Activated T-helper 17 cell treated with anti-CD3 and anti-CD28 coated beads, Interleukin-2, amount 50 U/mL, for 72 hours (primary cell): ENCODE results near the gene SAXO2. TPM values are rescaled to one million over a fixed set of nuclear protein-coding genes. Genes with fewer than 3 reads are reported as not detected.
"Not testable (repeated sequence)": the region's sequence is repeated elsewhere in the genome, so short reads cannot be mapped to it uniquely, and the experiment has no call there.

ENCODE experiments used
- ATAC-seq: fragments of 150-1000 bp; cut with Tn5 transposase; replicated peaks from 2 replicates; pipeline ENCODE4 v1.10.0; 2021; ENCODE audit warnings: mild to moderate bottlenecking, moderate library complexity
- H3K27ac Mint-ChIP-seq: one replicate; pipeline ENCODE4 v1.8.0; 2022; ENCODE audit warnings: mixed read lengths
- H3K27me3 Mint-ChIP-seq: one replicate; pipeline ENCODE4 v1.8.0; 2022; ENCODE audit warnings: mixed read lengths
- H3K36me3 Mint-ChIP-seq: one replicate; pipeline ENCODE4 v1.8.0; 2022; ENCODE audit warnings: low read depth, mild to moderate bottlenecking, mixed read lengths
- H3K4me1 Mint-ChIP-seq: one replicate; pipeline ENCODE4 v1.8.0; 2022; ENCODE audit warnings: mixed read lengths
- H3K4me3 Mint-ChIP-seq: one replicate; pipeline ENCODE4 v1.8.0; 2022; ENCODE audit warnings: mild to moderate bottlenecking, mixed read lengths
- H3K9me3 Mint-ChIP-seq: one replicate; pipeline ENCODE4 v1.8.0; 2022; ENCODE audit warnings: mixed read lengths
- total RNA-seq, 2 donors: library from RNA; stranded (reverse); gene quantifications; one replicate each; pipeline ENCODE4 v1.2.3, GENCODE V29; 2022

Gene SAXO2
- total RNA-seq, 2 donors from 2014 or later = not detected

GRCh38 chr15:82300326-82300725 is 37.7 kb downstream of the SAXO2 start:
- ATAC-seq, H3K4me1 Mint-ChIP-seq, H3K9me3 Mint-ChIP-seq, H3K27me3 Mint-ChIP-seq, H3K36me3 Mint-ChIP-seq, H3K27ac Mint-ChIP-seq, H3K4me3 Mint-ChIP-seq: not testable (repeated sequence)

- H3K4me1 Mint-ChIP-seq = no peaks in the 10 kb centered on the region
- ATAC-seq = no peak
Measured at GRCh38 chr15:82300883-82301282, 38.3 kb downstream of the SAXO2 start.

GRCh38 chr15:82301296-82302016 is 38.8 kb downstream of the SAXO2 start:
- no peak overlapping the region for H3K4me3 Mint-ChIP-seq
- no peaks in the 10 kb centered on the region for H3K27me3 Mint-ChIP-seq
- no peak overlapping the region for H3K27ac Mint-ChIP-seq
- ATAC-seq = no peak
- H3K9me3 Mint-ChIP-seq = no peaks in the 10 kb centered on the region
- H3K36me3 Mint-ChIP-seq = no peaks in the 10 kb centered on the region
- H3K4me1 Mint-ChIP-seq = no peaks in the 10 kb centered on the region

More at GRCh38 chr15:82300883-82301282, 38.3 kb downstream of the SAXO2 start:
- H3K4me3 Mint-ChIP-seq = no peak overlapping the region
- no peaks in the 10 kb centered on the region for H3K9me3 Mint-ChIP-seq
- no peaks in the 10 kb centered on the region for H3K36me3 Mint-ChIP-seq
- no peaks in the 10 kb centered on the region for H3K27me3 Mint-ChIP-seq
- H3K27ac Mint-ChIP-seq = no peak overlapping the region

- H3K27me3 Mint-ChIP-seq = no peaks in the 10 kb centered on the region
- H3K4me3 Mint-ChIP-seq = no peak overlapping the region
- ATAC-seq = no peak
- no peaks in the 10 kb centered on the region for H3K36me3 Mint-ChIP-seq
- H3K9me3 Mint-ChIP-seq = no peaks in the 10 kb centered on the region
- H3K27ac Mint-ChIP-seq = no peak overlapping the region
- H3K4me1 Mint-ChIP-seq = no peaks in the 10 kb centered on the region
Measured at GRCh38 chr15:82303956-82304777, 41.5 kb downstream of the SAXO2 start.

GRCh38 chr15:82304778-82305090 is 42.1 kb downstream of the SAXO2 start:
- no peaks in the 10 kb centered on the region for H3K27me3 Mint-ChIP-seq
- H3K9me3 Mint-ChIP-seq = no peaks in the 10 kb centered on the region
- H3K36me3 Mint-ChIP-seq = no peaks in the 10 kb centered on the region
- H3K4me1 Mint-ChIP-seq = no peaks in the 10 kb centered on the region
- H3K27ac Mint-ChIP-seq = no peak overlapping the region
- ATAC-seq = no peak
- no peak overlapping the region for H3K4me3 Mint-ChIP-seq

- Mint-ChIP-seq H3K36me3 (no peaks in the 10 kb centered on the region), H3K27me3 (no peaks in the 10 kb centered on the region), H3K27ac (no peak overlapping the region), H3K4me3 (no peak overlapping the region), H3K4me1 (no peaks in the 10 kb centered on the region), H3K9me3 (no peaks in the 10 kb centered on the region)
- no peak for ATAC-seq
Measured at GRCh38 chr15:82305621-82306048, 43.0 kb downstream of the SAXO2 start.

GRCh38 chr15:82306791-82307713 is 44.4 kb downstream of the SAXO2 start:
- no peak for ATAC-seq
- H3K27ac Mint-ChIP-seq = no peak overlapping the region
- no peaks in the 10 kb centered on the region for H3K27me3 Mint-ChIP-seq
- H3K36me3 Mint-ChIP-seq = no peaks in the 10 kb centered on the region
- H3K4me1 Mint-ChIP-seq = no peaks in the 10 kb centered on the region
- no peak overlapping the region for H3K4me3 Mint-ChIP-seq
- H3K9me3 Mint-ChIP-seq = peaks cover 3% of the 10 kb centered on the region

- Mint-ChIP-seq H3K36me3 (no peaks in the 10 kb centered on the region), H3K27ac (no peak overlapping the region), H3K27me3 (no peaks in the 10 kb centered on the region), H3K9me3 (peaks cover 3% of the 10 kb centered on the region), H3K4me3 (no peak overlapping the region), H3K4me1 (no peaks in the 10 kb centered on the region)
- ATAC-seq = no peak
Measured at GRCh38 chr15:82307714-82308081, 45.1 kb downstream of the SAXO2 start.

- no peak for ATAC-seq
- Mint-ChIP-seq H3K36me3 (no peaks in the 10 kb centered on the region), H3K9me3 (peaks cover 3% of the 10 kb centered on the region), H3K4me3 (no peak overlapping the region), H3K27me3 (no peaks in the 10 kb centered on the region), H3K4me1 (no peaks in the 10 kb centered on the region), H3K27ac (no peak overlapping the region)
Measured at GRCh38 chr15:82309802-82310201, 47.2 kb downstream of the SAXO2 start.

GRCh38 chr15:82311321-82311720 is 48.7 kb downstream of the SAXO2 start:
- not testable (repeated sequence) for H3K36me3 Mint-ChIP-seq

GRCh38 chr15:82312586-82313349 is 50.1 kb downstream of the SAXO2 start:
- Mint-ChIP-seq H3K27ac (no peak overlapping the region), H3K36me3 (no peaks in the 10 kb centered on the region), H3K4me1 (no peaks in the 10 kb centered on the region), H3K27me3 (no peaks in the 10 kb centered on the region), H3K9me3 (peaks cover 3% of the 10 kb centered on the region), H3K4me3 (no peak overlapping the region)
- no peak for ATAC-seq

More at GRCh38 chr15:82311321-82311720, 48.7 kb downstream of the SAXO2 start:
- ATAC-seq, H3K27ac Mint-ChIP-seq, H3K4me1 Mint-ChIP-seq, H3K27me3 Mint-ChIP-seq, H3K4me3 Mint-ChIP-seq, H3K9me3 Mint-ChIP-seq: not testable (repeated sequence)

GRCh38 chr15:82313446-82313845 is 50.8 kb downstream of the SAXO2 start:
- Mint-ChIP-seq H3K27me3 (no peaks in the 10 kb centered on the region), H3K9me3 (peaks cover 3% of the 10 kb centered on the region), H3K36me3 (no peaks in the 10 kb centered on the region), H3K4me3 (no peak overlapping the region), H3K27ac (no peak overlapping the region), H3K4me1 (no peaks in the 10 kb centered on the region)
- no peak for ATAC-seq

- not testable (repeated sequence) for H3K36me3 Mint-ChIP-seq, H3K4me3 Mint-ChIP-seq, H3K27me3 Mint-ChIP-seq, ATAC-seq, H3K27ac Mint-ChIP-seq, H3K4me1 Mint-ChIP-seq, H3K9me3 Mint-ChIP-seq
Measured at GRCh38 chr15:82313951-82314768, 51.5 kb downstream of the SAXO2 start.
